ENCODE data around the gene MRPL53.

GRCh38 chr2:74513605-74514367 is 41.3 kb upstream of the MRPL53 start:
- TF ChIP-seq CTCF (IDR thresholded peaks at IDR 0.05; ENCODE audit: insufficient read depth, low read length) (no peak), POLR2AphosphoS5 (IDR thresholded peaks at IDR 0.05; ENCODE audit: low read depth) (no peak), SPI1 (IDR thresholded peaks at IDR 0.05; ENCODE audit: borderline replicate concordance, low read depth) (no peak), REST (IDR thresholded peaks at IDR 0.05; ENCODE audit: insufficient replicate concordance, low read depth) (no peak), GABPA (IDR thresholded peaks at IDR 0.05; ENCODE audit: low read depth) (no peak)
